Smooth muscle cell (in vitro differentiated cells): ENCODE data around the gene GPC1. TPM values are rescaled to one million over a fixed set of nuclear protein-coding genes. Genes with fewer than 3 reads are reported as not detected.

Experiments
- DNase-seq: peaks from one replicate; lab custom pipeline; 2025; ENCODE audit not compliant: unreplicated experiment; lab: John Stamatoyannopoulos, UW
- H2AFZ ChIP-seq: fragments of 200-600 bp; sonication (generic); 2 replicates; pipeline ENCODE4 v1.6.0; 2016; ENCODE audit warnings: antibody characterized with exemption, low read depth, mild to moderate bottlenecking
- H3F3A ChIP-seq: fragments of 200-600 bp; sonication (generic); 2 replicates; pipeline ENCODE4 v1.6.0; 2017; ENCODE audit warnings: antibody characterized with exemption, low read depth
- H3K27ac ChIP-seq: fragments of 200-600 bp; sonication (generic); 2 replicates; pipeline ENCODE4 v1.5.1; 2016; ENCODE audit warnings: low read depth, mild to moderate bottlenecking
- H3K27me3 ChIP-seq: fragments of 200-600 bp; sonication (generic); 2 replicates; pipeline ENCODE4 v1.6.1; 2016; ENCODE audit warnings: low read depth, mild to moderate bottlenecking
- H3K36me3 ChIP-seq: fragments of 200-600 bp; sonication (generic); 2 replicates; pipeline ENCODE4 v1.5.1; 2016; ENCODE audit warnings: low read depth
- H3K4me1 ChIP-seq: fragments of 200-600 bp; sonication (generic); 2 replicates; pipeline ENCODE4 v1.5.1; 2016; ENCODE audit warnings: low read depth
- H3K4me2 ChIP-seq: fragments of 200-600 bp; sonication (generic); 2 replicates; pipeline ENCODE4 v1.6.0; 2016; ENCODE audit warnings: mild to moderate bottlenecking
- H3K4me3 ChIP-seq: fragments of 200-600 bp; sonication (generic); 2 replicates; pipeline ENCODE4 v1.5.1; 2016; ENCODE audit warnings: mild to moderate bottlenecking
- H3K79me2 ChIP-seq: fragments of 200-600 bp; sonication (generic); 2 replicates; pipeline ENCODE4 v1.6.0; 2016; ENCODE audit warnings: low read depth, mild to moderate bottlenecking
- H3K9ac ChIP-seq: fragments of 200-600 bp; sonication (generic); 2 replicates; pipeline ENCODE4 v1.6.0; 2016; ENCODE audit warnings: low read depth
- H3K9me3 ChIP-seq: fragments of 200-600 bp; sonication (generic); replicated peaks from 2 replicates; pipeline ENCODE4 v1.5.1; 2016; ENCODE audit warnings: low read depth
- H4K20me1 ChIP-seq: fragments of 200-600 bp; sonication (generic); 2 replicates; pipeline ENCODE4 v1.6.0; 2016; ENCODE audit warnings: low read depth
- WGBS: methylation state at CpG from one replicate; pipeline ENCODE4 v1.1.7; 2016; ENCODE audit warnings: low lambda C conversion rate; 5-methylcytosine and 5-hydroxymethylcytosine counted together
- polyA plus RNA-seq: library from polyadenylated mRNA; unstranded; fragments of >200 nt; fragmentation: Nextera tagmentation; extraction: Ambion mirVana; gene quantifications from 2 replicates; pipeline ENCODE4 v1.2.1, GENCODE V29; 2016
- total RNA-seq: library from RNA; depleted of rRNA; stranded (reverse); fragments of >200 nt; gene quantifications from 2 replicates; pipeline ENCODE4 v1.2.3, GENCODE V29; 2014
- TF ChIP-seq, protein P1 (sequence below): fragments of 200-600 bp; sonication (generic); IDR thresholded peaks from 2 replicates; pipeline ENCODE4 v1.5.1; 2017; ENCODE audit warnings: borderline replicate concordance, mild to moderate bottlenecking, antibody characterized with exemption; ENCODE audit not compliant: insufficient read depth, poor library complexity, severe bottlenecking

Gene GPC1
- total and polyA plus RNA-seq, 2 experiments from 2014 or later = 88.9 to 221 TPM

DNA sequence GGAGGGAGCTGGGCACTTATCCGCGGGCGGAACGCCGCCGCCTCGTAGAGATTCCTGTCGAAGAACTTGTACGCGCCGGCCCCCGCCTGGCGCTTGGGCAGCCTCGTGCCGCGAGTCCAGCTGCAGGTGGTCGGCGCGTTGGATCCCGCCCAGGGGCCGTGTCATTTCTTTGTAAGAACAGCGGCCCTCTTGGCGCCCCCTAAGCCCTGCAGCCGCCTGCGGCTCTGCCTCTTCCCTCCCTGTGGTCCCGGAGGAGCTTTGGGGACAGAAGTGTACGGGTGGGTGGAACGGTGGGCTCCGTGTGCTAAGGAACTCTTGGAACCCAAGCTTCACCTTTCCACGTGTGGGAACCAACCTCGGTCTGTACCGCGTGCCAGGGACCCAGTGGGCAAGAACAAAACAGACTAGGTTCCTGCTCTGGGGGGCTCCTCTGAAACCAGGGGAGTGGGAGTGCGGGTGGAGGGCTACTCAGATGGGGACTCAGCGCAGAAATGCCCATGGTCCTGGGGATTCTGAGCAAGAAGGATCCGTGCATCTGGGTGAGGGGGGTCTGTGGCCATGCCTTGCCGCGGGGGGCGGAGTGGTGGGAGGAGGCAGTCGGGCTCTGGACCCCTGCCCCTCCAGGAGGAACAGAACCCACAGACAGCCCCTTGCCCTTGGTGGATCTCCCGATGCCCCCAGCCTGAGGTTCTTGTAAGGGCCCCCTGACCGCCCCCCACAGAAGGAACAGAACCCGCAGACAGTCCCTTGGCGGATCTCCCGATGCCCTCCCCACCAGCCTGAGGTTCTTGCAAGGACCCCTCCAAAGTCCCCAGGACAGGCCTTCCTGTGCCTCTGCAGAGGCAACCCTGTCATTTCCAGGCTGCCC is 1.5 kb downstream of the GPC1 start:
- Histone ChIP-seq H2AFZ (no peak overlapping the region), H3K27ac (no peak overlapping the region), H4K20me1 (peaks cover 57% of the 10 kb centered on the region), H3F3A (no peaks in the 10 kb centered on the region), H3K4me2 (peak overlapping the region; percentile 98), H3K4me1 (peaks cover 16% of the 10 kb centered on the region), H3K27me3 (no peaks in the 10 kb centered on the region), H3K79me2 (peaks cover 57% of the 10 kb centered on the region), H3K9me3 (no peaks in the 10 kb centered on the region), H3K4me3 (peak overlapping the region; percentile 75), H3K9ac (peak overlapping the region; percentile 57), H3K36me3 (no peaks in the 10 kb centered on the region)
- WGBS = 23% methylated on average over 40 of the region's 45 CpGs
- TF ChIP-seq, protein P1, sequence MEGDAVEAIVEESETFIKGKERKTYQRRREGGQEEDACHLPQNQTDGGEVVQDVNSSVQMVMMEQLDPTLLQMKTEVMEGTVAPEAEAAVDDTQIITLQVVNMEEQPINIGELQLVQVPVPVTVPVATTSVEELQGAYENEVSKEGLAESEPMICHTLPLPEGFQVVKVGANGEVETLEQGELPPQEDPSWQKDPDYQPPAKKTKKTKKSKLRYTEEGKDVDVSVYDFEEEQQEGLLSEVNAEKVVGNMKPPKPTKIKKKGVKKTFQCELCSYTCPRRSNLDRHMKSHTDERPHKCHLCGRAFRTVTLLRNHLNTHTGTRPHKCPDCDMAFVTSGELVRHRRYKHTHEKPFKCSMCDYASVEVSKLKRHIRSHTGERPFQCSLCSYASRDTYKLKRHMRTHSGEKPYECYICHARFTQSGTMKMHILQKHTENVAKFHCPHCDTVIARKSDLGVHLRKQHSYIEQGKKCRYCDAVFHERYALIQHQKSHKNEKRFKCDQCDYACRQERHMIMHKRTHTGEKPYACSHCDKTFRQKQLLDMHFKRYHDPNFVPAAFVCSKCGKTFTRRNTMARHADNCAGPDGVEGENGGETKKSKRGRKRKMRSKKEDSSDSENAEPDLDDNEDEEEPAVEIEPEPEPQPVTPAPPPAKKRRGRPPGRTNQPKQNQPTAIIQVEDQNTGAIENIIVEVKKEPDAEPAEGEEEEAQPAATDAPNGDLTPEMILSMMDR = no peak
- no peak for DNase-seq

DNA sequence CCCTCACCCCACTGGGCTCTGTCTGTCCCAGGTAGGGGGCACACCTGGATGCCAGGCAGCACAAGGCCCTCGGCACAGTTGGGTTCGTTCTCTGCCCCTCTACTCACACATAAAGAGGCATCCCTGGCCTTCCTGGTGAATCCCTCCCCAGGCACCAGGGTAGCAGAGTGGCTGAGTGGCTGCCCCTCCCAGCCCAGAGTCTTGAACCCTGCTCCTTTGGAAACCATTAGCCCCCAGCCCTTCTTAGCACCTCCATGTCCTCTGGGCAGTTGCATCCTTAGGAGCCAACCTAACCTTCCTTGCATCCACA is 2.0 kb downstream of the GPC1 start:
- Histone ChIP-seq H3K36me3 (no peaks in the 10 kb centered on the region), H4K20me1 (peaks cover 63% of the 10 kb centered on the region), H3K9me3 (no peaks in the 10 kb centered on the region), H3K4me3 (peak overlapping the region; percentile 75), H3K4me1 (peaks cover 16% of the 10 kb centered on the region), H3K4me2 (peak overlapping the region; percentile 98), H2AFZ (no peak overlapping the region), H3K27me3 (no peaks in the 10 kb centered on the region), H3K9ac (no peak overlapping the region), H3K79me2 (peaks cover 62% of the 10 kb centered on the region), H3F3A (no peaks in the 10 kb centered on the region), H3K27ac (no peak overlapping the region)
- no peak for DNase-seq
- TF ChIP-seq, protein P1 = no peak
- WGBS = 100% methylated on average over 2 of the region's 2 CpGs

DNA sequence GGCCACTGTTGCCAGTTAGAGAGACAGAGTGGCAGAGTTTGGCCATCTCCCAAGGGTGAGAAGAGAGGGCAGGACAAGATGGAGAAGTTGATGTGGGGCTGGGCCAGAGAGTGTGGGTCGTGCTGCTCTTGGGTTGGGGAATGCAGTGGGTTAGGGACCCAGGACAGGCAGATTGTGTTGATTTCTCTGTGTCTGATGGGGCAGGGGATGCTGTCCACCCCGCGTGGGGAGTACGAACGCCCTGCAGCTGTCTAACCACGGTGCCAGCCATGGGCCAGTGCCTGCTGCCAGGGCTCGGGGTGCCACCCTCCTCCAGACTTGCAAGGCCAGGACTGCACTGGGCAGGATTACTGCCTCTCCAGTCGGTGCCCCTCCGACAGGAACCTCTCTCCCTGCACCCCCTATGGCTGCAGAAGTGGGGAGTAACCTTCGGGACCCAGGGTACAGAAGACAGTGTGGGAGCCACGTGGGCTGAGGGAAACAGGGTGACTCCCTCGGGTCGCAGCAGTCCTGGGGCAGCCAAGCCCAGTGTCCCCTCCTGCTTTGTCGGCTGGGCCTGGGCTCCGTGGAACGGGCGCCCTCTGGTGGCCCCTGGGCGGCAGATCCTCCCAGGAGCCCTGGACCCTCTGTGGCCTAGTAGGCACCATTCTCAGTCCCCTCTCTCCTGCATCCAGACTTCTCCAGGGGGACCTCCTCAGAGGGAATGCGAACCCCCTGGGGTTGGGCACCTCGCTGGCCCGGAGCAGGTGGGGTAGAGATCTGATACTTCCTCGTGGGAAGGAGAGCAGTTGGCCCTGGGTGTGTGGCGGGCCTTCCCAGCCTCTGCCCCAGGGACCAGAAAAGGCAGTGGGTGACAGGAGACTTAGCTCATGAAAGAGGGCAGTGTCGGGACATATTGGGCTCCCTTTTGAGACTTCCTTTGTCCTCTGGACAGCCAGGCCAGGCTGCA is 2.7 kb downstream of the GPC1 start:
- no peaks in the 10 kb centered on the region for H3F3A ChIP-seq
- no peaks in the 10 kb centered on the region for H3K9me3 ChIP-seq
- TF ChIP-seq, protein P1 = peak; percentile 95
- no peaks in the 10 kb centered on the region for H3K36me3 ChIP-seq
- H3K4me1 ChIP-seq = peaks cover 16% of the 10 kb centered on the region
- H3K27ac ChIP-seq = no peak overlapping the region
- peaks cover 67% of the 10 kb centered on the region for H3K79me2 ChIP-seq
- no peak overlapping the region for H3K9ac ChIP-seq
- peaks cover 69% of the 10 kb centered on the region for H4K20me1 ChIP-seq
- peak overlapping the region; percentile 75 for H3K4me3 ChIP-seq
- H3K4me2 ChIP-seq = peak overlapping the region; percentile 98
- H3K27me3 ChIP-seq = no peaks in the 10 kb centered on the region
- WGBS = 33% methylated on average over 22 of the region's 24 CpGs
- DNase-seq = peak; percentile 41
- H2AFZ ChIP-seq = no peak overlapping the region
